Kidney (tissue), 14 donors: ENCODE data around the gene VPREB1. TPM values are rescaled to one million over a fixed set of nuclear protein-coding genes. Genes with fewer than 3 reads are reported as not detected.

Experiments used
- DNase-seq, 5 donors: peaks; one replicate each; pipeline ENCODE4 v3.0.0-alpha.2; 2013 to 2020
- FAIRE-seq: peaks from 2 replicates; lab custom pipeline; 2012; peaks lifted over from hg19 to GRCh38; lab: Jason Lieb, UNC
- H3K27ac ChIP-seq, 2 donors: one replicate each; pipeline ENCODE4 v1.7.0; 2013; ENCODE audit warnings: low read depth in 2 of 2, low read length in 2 of 2, inconsistent platforms in 1 of 2
- H3K27me3 ChIP-seq: one replicate; pipeline ENCODE4 v1.7.1; 2013; ENCODE audit warnings: low read length, inconsistent platforms; ENCODE audit not compliant: control insufficient read depth, insufficient read depth
- H3K36me3 ChIP-seq, 3 donors: one replicate each; pipeline versions ENCODE4 v1.7.0 to v1.7.1; 2013; ENCODE audit warnings: low read length in 3 of 3, control low read depth in 1 of 3, inconsistent platforms in 1 of 3; ENCODE audit not compliant: insufficient read depth in 3 of 3, control insufficient read depth in 2 of 3
- H3K4me1 ChIP-seq, 3 donors: one replicate each; pipeline versions ENCODE4 v1.7.0 to v1.7.1; 2013; ENCODE audit warnings: low read length in 3 of 3, inconsistent platforms in 1 of 3, low read depth in 1 of 3; ENCODE audit not compliant: control insufficient read depth in 2 of 3, insufficient read depth in 2 of 3
- H3K4me3 ChIP-seq, 3 donors: one replicate each; pipeline versions ENCODE4 v1.7.0 to v1.8.1; 2013; ENCODE audit warnings: low read length in 3 of 3, control low read depth in 1 of 3, inconsistent platforms in 1 of 3
- H3K9ac ChIP-seq, 3 donors: one replicate each; pipeline versions ENCODE4 v1.7.0 to v1.7.1; 2013; ENCODE audit warnings: low read length in 3 of 3, control low read depth in 1 of 3, inconsistent platforms in 1 of 3
- H3K9me3 ChIP-seq, 3 donors: one replicate each; pipeline versions ENCODE4 v1.7.0 to v1.7.1; 2013; ENCODE audit warnings: low read length in 3 of 3, control low read depth in 1 of 3, inconsistent platforms in 1 of 3; ENCODE audit not compliant: control insufficient read depth in 2 of 3, insufficient read depth in 1 of 3
- intact Hi-C: fragments of 100-400 bp; cut with DNase I; formaldehyde crosslinking; loops from one replicate; pipeline ENCODE4 v1.11.1; 2022
- polyA plus RNA-seq: library from polyadenylated mRNA; stranded (reverse); fragments of 350-450 nt; fragmentation: Illumina TruSeq; extraction: RNeasy Lipid Tissue Mini Kit (QIAGEN cat#74804); gene quantifications from one replicate; pipeline ENCODE4 v1.2.3, GENCODE V29; 2014; ENCODE audit warnings: low read depth, low replicate concordance; ENCODE audit not compliant: insufficient read depth
- total RNA-seq: library from RNA; stranded (reverse); fragmentation: NEBNext Ultra II Directional; extraction: Animal tissue kit (Norgen Biotek cat#: 25700); gene quantifications from one replicate; pipeline ENCODE4 v1.2.1, GENCODE V29; 2021
- TF ChIP-seq, protein P1 (sequence below): IDR thresholded peaks from 3 replicates; pipeline ENCODE4 v1.5.1; 2012; ENCODE audit warnings: mild to moderate bottlenecking, moderate library complexity, borderline replicate concordance; ENCODE audit not compliant: insufficient read depth; ENCODE audit errors: extremely low read depth
- donor health status: control.
- donor health status: control.
- donor health status: control.
- donor health status: control.
- donor health status: control.
- donor health status: DM: yes; HTN: yes; CAD: no.
- donor health status: Normal renal cell carcinoma (clear cell type).

Gene VPREB1
- total and polyA plus RNA-seq, 2 donors from 2014 or later, result not detected

DNA sequence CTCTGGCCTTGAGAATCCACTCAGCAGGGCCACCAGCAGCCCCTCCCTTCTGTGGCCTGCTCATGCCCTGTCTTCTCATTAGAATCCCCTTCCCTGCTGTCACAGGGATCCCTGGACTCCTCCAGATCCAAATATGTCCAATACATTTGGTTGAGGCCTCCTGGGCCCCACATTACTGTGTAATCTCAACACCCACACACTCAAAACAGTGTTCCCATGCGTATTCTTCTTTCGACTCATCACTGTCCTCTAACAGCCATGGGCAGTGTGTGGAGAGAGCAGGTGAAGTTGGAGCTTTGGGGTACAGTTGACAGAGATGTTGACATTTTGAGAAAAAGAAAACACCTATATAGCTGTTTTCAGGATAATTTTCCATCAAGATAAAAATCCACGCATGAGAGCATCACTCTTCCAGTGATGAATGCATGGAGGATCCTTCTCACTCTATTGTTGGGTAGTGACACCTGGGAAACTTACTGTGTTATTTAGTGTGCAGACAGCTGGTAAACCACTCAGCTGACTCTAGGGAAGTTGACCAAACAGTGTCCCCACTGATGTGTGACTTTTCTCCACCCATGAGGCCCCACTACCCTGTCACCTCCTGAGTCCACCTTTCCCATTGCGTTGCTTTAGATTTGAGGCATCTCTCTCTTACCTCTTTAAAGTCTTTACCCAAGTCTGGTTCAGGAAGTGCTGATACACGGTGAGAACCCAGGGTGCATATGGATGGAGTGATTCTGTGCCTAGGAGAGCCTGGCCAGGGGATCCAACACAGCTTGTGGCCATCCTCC is 28.7 kb upstream of the VPREB1 start:
- TF ChIP-seq, protein P1, sequence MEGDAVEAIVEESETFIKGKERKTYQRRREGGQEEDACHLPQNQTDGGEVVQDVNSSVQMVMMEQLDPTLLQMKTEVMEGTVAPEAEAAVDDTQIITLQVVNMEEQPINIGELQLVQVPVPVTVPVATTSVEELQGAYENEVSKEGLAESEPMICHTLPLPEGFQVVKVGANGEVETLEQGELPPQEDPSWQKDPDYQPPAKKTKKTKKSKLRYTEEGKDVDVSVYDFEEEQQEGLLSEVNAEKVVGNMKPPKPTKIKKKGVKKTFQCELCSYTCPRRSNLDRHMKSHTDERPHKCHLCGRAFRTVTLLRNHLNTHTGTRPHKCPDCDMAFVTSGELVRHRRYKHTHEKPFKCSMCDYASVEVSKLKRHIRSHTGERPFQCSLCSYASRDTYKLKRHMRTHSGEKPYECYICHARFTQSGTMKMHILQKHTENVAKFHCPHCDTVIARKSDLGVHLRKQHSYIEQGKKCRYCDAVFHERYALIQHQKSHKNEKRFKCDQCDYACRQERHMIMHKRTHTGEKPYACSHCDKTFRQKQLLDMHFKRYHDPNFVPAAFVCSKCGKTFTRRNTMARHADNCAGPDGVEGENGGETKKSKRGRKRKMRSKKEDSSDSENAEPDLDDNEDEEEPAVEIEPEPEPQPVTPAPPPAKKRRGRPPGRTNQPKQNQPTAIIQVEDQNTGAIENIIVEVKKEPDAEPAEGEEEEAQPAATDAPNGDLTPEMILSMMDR, result no peak
- DNase-seq (no peak), FAIRE-seq (no peak)
- Histone ChIP-seq H3K9me3 (no peaks in the 10 kb centered on the region), H3K9ac (no peak overlapping the region), H3K27me3 (no peaks in the 10 kb centered on the region), H3K36me3 (no peaks in the 10 kb centered on the region), H3K4me1 (no peaks in the 10 kb centered on the region), H3K27ac (no peak overlapping the region), H3K4me3 (no peak overlapping the region)
- intact Hi-C loops, result no loop called here

DNA sequence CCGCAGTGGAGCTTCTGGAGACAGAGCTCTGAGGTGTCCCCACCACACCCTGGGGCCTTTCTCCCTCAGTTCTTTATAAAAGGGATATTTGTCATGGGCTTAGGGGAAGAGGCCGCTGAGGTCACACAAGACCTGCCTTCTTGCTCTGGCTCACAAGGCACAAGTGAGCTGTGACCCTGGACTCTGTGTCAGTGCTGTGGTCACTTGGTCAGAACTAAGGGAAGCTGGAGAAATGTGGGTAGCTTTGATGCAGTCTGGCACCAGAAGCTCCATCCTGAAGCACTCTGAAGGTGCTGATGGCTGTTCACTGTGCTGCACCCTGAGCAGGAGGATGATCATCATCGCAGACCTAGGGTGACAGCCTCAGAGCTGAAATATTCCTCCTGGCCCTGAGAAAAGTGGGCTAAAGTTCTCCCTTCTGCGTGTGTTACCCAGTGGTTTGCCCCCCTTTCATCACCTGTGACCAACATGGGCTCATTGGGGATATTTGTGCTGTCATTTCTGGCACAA is 28.1 kb upstream of the VPREB1 start:
- Histone ChIP-seq H3K4me1 (no peaks in the 10 kb centered on the region), H3K27ac (no peak overlapping the region), H3K9me3 (no peaks in the 10 kb centered on the region), H3K36me3 (no peaks in the 10 kb centered on the region), H3K27me3 (no peaks in the 10 kb centered on the region), H3K9ac (no peak overlapping the region), H3K4me3 (no peak overlapping the region)
- TF ChIP-seq, protein P1, result no peak
- FAIRE-seq, result no peak
- intact Hi-C loops, result no loop called here
- no peak for DNase-seq

DNA sequence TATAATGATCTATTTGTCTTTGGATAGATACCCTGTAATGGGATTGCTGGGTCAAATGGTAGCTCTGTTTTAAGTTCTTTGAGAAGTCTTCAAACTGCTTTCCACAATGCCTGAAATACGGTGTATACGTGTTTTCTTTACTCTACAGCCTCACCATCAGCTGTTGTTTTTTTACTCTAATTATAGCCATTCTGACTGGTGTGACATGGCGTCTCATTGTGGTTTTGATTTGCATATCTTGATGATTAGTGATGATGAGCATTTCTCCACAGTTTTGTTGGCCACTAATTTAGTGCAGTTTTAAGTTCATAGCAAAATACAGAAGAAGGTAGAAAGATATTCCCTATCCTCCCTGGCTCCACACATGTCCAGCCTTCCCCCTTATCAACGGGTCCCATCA is 26.3 kb upstream of the VPREB1 start:
- intact Hi-C loops, result no loop called here
- H3K9me3 ChIP-seq, result no peaks in the 10 kb centered on the region
- H3K4me3 ChIP-seq, result no peak overlapping the region
- H3K27ac ChIP-seq, result no peak overlapping the region
- H3K9ac ChIP-seq, result no peak overlapping the region
- no peaks in the 10 kb centered on the region for H3K4me1 ChIP-seq
- TF ChIP-seq, protein P1, result no peak
- DNase-seq, result no peak
- no peaks in the 10 kb centered on the region for H3K36me3 ChIP-seq
- H3K27me3 ChIP-seq, result no peaks in the 10 kb centered on the region
- FAIRE-seq, result no peak
